GM21723 (cell line): Measurements from ENCODE around the gene TRIP13.
"Not testable (repeated sequence)": the region's sequence is repeated elsewhere in the genome, so short reads cannot be mapped to it uniquely, and the experiment has no call there.

Experiments
- ATAC-seq: cut with Tn5 transposase; IDR thresholded peaks from one replicate; pipeline ENCODE4 v1.9.1; 2021; ENCODE audit warnings: mild to moderate bottlenecking, moderate library complexity; ENCODE audit not compliant: unreplicated experiment

The TRIP13 gene

DNA sequence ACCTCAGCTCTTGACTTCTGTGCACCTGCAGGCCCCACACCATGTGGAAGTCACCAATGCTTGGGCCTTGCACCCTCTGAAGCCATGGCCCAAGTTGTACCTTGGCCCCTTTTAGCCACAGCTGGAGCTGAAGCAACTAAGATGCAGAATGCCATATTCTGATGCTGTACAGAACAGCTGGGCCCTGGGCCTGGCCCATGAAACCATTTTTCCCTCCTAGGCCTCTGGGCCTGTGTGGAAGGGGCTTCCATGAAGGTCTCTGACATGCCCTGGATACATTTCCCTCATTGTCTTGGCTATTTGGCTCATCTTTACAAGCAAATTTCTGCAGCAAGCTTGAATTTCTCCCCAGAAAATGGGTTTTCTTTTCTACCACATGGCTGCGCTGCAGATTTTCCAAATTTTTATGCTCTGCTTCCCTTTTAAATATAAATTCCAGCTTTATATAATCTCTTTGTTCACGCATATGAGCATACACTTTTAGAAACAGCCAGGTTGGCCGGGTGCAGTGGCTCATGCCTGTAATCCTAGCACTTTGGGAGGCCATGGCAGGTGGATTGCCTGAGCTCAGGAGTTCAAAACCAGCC, 41.8 kb downstream of the TRIP13 start:
- not testable (repeated sequence) for ATAC-seq

DNA sequence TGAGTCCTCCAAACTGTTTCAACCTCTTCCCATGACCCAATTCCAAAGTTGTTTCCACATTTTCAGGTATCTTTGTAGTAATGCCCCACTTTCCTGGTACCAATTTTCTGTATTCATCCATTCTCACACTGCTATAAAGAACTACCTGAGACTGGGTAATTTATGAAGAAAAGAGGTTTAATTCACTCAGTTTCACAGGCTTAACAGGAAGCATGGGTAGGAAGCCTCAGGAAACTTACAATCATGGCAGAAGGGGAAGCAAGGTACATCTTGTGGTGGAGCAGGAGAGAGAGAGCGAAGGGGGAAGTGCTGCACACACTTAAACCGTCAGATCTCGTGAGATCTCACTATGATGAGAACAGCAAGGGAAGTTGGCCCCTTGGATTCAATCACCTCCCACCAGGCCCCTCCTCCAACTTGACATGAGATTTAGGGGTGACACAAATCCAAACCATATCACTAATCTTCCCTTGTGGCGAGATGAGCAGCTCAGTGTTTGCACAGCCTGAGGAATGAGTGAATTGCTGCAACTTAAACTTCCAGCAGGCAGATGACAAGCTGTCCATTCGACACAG, 42.9 kb downstream of the TRIP13 start:
- no peak for ATAC-seq

DNA sequence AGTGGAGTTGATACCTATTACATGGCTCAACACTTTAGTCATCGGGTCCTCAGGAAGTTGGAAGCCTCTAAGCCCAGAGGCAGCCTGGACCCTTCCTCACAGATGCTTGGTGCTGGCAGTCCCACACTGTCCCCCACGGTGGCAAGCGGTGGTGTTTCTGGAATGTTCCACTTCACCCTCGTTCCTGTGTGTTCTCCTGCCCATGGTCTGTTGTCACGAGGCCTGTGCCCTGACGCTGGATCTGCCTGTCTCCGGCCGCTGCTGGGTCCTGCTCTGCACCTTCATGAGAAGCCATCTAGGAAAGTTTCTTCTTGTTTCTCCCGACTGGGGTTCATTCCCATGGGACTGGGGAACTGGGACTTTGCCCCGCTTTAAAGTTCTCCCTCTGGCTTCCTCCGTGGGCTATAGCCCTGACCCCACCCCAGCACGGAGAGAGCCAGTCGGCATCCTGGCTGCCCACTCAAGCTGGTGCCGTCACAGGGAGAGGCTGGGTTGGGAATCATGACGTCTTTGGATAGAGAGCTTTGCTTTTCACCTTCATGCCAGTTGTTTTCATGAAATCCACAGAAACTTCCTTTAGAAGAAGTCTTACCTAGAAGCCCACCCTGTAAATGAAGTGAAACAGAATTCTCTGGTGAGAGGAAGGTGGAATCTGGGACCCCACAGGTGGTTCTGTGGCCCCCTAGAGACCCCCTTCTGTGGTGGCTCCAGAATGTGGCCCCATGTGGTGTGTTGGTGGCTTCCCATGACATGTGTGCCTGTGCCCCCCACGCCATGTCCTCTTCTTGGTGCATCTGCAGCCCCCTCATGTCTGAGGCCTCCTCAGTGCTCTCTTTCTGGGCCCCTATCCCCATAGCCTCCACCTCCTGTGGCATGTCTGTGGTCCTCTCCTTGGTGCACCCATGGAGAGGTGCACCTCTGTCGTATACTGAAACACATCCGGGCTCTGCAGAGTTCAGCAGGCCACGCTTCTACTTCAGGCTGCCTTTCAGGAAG, 43.8 kb downstream of the TRIP13 start:
- ATAC-seq, result no peak

DNA sequence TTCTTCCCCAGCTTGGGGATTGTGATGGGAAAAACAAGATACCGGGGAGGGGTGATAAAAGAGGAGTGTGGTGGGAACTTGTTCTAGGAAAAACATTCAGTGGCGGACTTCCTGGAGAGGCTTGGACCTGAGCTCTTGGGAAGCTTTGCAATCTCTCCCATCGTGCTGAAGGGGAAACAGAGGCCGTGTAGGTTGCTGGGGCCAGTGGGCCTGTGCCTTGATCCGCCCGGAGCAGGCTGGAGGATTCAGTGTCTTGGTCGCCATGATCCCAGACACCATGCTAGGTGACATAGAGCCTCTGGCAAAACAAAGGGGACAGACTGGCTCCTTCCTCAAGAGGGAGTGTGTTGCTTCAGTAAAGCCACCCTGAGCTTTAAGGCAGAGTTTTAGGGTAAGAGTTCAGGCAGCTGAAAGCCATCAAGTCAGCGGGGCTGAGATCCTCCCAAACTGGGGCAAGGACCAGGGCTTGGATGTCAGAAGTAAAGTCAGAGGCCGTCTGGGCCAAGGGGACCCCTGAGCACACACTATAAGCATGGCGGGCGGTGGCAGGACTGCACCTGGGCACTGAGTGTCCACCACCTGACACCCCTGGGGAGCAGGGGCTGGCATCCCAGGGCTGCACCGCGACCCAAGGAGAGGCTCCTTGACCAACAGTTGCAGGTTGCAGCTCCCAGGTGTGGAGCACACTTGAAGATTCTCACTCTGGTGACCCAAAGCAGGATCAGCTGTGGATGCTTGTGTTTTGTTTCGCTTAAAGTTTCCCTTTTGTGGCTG, 44.7 kb downstream of the TRIP13 start:
- ATAC-seq, result no peak

DNA sequence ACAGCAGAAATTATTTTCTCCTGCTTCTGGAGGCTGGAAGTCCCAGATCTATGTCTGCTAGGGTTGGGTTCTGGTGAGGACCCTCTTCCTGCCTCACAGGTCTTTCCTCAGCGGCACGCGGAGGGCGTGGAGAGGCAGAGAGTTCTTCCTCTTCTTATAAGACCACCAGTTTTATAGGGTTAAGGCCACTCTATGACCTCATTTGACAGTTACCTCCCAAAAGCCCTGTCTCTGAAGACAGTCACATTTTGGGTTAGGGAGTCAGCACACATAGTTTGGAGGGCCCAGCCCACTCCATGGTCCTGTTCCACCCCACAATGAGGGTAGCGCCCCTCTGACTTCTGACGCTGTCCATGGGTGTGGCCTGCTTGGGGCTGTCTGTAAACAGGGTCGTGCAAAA, 46.7 kb downstream of the TRIP13 start:
- ATAC-seq, result no peak

DNA sequence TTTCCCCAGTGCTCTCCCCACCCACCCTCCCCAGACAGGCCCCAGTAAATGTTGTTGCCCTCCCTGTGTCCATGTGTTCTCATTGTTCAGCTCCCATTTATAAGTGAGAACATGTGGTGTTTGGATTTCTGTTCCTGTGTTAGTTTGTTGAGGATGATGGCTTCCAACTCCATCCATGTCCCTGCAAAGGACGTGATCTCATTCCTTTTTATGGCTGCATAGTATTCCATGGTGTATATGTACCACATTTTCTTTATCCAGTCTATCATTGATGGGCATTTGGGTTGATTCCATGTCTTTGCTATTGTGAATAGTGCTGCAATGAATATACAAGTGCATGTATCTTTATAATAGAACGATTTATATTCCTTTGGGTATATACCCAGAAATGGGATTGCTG, 48.1 kb downstream of the TRIP13 start:
- not testable (repeated sequence) for ATAC-seq

DNA sequence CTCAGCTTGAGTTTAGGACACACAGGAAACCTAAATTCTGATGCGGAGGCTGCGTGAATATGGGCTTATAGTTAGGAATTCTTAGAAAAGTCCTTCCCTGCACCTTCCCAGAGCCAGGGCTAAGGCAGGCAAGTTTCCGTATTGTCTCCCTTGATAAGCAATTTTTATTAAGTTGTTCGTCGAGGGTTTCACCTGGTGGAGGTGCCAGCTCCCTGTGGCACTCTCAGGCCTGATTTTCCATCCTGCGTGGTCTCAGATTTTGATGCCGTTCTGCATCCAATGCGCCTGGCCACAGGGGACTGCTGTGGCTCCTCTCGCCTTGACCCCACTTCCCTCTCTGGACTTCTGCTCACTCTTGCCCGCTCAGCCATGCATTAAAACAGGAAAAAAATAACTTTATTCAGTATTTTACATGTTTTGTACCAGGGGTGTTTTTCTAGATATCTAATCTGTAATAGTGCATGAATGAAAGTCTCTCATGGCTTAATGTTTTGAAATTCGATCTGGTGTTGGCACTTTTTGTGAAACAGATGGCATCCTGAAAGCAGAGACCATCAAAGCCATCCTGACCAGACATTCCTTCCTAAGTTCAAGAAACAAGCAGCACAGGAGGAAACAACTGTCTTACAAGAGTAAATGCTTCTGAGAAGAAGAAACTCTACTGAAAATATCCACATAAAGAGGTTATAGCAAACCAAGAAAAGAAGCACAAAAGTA, 50.7 kb downstream of the TRIP13 start:
- ATAC-seq, result no peak

DNA sequence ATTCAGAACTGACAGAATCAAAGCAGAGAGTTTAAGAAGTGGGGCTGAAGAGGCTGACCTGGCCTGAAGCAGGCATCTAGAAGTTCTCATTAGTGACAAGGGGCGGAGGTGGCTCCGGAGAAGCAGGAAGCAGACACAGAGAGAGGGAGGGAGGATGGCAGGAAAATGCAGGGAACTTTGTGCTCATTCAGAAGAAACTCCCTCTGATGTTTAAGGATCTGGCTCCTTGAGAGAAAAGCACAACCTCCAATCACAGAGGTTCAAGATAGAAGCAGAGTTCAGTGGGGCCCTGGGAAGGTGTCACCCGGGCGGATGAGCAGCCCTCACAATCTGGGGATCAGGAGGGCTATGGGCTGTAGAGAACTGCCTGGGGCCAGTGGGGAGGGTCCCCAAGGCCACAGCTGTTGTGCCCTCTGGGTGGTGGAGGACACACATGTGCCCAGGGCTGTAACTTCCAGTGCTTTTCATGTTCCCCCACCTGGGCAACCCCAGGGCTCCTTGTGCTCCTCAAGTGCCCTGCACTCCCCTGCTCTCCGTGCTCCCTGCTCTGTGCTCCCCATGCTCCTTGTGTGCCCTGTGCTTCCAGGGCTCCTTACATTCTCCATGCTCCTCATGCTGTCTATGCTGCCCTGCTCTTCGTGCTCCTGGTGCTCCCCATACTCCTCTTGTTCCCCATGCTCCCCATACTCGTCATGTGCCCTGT, 51.4 kb downstream of the TRIP13 start:
- no peak for ATAC-seq

DNA sequence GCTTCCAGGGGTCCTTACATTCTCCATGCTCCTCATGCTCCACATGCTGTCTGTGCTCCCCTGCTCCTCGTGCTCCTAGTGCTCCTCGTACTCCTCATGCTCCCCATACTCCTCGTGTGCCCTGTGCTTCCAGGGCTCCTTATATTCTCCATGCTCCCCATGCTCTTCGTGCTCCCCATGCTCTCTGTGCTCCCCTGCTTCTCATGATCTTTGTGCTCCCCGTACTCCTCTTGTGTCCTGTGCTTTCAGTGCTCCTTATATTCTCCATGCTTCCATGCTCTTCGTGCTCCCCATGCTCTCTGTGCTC, 51.9 kb downstream of the TRIP13 start:
- no peak for ATAC-seq

DNA sequence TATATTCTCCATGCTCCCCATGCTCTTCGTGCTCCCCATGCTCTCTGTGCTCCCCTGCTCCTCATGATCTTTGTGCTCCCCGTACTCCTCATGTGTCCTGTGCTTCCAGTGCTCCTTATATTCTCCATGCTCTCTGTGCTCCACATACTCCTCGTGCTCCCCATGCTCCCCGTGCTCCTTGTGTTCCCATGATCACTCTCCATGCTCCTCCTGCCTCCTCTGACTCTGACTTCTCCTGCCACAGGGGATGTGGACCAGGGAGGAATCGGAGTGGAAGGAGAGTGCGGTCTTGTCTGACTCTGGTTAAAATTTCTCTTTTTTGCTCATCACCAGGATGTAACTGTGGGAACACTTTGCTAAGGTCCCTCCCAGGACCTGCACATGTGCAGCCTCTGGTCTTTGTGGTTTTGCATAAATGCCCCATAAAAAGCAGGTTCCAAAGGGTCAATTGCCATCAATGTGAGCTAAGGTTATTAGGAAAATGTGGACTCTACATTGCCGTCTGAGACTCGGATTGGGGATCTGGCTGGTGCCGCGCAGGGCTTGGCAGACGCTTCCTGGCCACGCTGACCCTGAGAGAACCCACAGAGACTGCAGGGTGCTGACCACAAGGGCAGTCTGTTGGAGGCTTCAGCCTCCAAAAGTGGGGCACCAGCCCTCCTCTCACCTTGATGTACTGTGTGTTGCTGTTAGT, 52.5 kb downstream of the TRIP13 start:
- ATAC-seq, result no peak

DNA sequence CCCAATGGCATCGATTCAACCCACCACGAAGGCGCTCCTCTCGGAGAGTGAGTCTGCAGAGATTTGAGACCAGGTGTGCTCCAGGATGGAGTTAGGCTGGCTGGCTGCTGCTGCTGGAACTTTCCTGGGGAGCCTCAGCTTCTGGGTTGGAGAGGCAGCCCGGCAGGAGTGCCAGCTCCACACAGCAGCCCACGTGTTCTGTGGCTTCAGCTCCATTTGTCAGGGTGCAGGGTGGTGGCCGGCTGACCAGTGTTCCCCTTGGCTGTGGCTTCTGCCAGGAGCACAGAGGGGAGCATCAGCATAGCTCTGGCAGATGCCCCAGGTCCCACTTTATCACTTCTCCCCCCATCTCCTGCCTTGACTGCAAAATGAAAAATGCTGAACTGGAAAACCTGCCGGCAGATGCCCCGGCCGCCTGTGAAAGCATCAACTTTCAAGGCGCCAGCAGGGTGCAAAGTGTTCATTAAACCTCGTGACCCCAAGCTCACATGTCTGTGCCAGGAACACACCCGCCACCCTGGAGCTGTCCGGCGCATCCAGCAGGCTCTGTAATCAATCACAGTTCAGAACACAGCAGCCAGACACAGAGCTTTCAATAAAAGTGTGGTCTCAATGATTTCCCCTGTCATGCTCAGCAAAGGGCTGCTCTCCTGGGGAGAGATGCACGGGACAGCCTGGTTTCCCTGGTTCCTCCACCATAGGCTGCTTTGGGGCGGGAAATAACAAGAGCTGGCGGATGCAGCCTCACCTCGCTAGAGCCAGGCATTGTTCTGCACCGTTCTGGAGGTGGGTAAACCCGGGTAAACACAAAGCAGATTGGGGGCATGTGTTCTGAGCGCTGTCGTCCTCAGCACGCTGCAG, 53.2 kb downstream of the TRIP13 start:
- no peak for ATAC-seq

DNA sequence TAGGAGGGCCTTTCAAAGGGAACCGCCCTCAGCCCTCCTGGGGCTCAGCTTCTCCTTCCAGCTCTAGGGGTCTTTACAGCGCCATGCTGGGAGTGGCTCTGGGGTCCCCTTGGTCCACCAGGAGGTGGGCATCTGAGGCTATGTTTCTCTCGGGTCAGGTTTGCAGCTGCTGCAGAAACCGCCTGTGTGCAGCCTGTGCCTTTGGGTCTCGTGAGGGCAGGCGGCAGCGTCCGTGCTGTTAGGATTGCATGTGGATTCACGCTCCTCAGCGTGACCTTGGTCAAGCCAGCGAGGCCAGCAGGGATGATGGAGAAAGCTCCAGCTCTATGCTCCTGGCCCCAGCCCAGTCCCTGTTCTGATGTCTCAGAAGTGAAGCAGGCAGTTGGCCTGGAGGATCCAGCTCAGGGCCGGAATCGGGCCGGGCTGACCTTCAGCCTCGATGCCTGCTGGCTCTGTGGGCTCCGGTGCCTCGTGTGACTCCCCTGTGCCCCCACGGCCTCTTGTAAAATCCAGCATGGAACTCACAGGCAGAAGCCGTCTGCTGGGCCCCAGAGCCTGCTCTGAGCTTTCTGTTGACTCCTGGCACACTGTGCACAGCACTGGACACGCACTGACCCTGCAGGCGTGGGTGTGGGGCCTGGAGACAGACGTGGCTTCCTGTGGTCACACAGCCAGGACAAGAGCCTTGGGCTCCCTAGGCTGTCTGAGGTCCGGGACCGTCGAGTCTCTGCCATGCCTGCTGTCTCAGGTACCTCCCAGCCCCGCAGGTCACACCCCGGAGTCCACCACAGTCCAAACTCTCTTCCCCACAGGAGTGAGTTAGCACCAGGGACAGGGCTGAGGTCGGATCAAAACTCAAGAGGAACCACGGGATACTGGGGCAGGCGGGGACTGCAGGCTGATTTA, 54.3 kb downstream of the TRIP13 start:
- ATAC-seq, result no peak

DNA sequence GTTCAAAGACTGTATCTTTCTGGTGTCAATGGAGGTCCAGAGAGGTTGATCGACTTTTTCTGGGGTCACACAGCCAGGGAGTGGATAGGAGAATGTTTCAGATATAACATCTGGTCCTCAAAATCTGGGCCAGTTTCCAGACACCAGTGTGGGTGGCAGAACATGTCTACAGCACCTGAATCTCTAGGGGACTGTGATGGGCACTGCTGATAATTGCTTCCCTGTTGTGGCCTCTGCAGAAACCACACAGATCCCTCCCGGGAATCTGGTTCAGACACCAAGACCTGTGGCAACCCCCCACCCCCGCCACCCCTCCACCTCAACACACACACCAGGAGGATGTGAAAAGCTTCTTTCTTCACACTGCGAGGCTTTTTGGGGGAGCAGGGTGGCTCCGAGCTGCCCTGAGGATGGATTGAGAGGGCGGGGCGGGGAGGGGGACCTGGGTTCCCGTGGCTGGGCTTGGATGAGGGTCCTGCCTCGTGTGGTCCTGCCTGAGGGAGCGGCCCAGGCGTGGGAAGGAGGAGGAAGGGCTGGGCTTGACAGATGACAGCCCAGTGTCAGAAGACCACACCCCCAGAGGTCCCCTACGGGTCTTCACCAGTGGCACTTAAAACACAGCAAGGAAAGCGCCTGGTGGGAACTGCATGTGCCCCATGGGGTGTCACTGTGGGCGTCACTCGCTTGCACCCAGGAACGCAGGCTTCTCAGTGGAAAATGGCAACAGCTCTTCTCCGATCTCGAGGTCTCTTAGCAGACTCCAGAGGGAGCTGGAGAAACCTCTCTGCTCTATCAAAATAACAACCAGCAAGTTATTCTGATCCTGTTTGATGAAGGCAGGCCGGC, 55.2 kb downstream of the TRIP13 start:
- no peak for ATAC-seq

DNA sequence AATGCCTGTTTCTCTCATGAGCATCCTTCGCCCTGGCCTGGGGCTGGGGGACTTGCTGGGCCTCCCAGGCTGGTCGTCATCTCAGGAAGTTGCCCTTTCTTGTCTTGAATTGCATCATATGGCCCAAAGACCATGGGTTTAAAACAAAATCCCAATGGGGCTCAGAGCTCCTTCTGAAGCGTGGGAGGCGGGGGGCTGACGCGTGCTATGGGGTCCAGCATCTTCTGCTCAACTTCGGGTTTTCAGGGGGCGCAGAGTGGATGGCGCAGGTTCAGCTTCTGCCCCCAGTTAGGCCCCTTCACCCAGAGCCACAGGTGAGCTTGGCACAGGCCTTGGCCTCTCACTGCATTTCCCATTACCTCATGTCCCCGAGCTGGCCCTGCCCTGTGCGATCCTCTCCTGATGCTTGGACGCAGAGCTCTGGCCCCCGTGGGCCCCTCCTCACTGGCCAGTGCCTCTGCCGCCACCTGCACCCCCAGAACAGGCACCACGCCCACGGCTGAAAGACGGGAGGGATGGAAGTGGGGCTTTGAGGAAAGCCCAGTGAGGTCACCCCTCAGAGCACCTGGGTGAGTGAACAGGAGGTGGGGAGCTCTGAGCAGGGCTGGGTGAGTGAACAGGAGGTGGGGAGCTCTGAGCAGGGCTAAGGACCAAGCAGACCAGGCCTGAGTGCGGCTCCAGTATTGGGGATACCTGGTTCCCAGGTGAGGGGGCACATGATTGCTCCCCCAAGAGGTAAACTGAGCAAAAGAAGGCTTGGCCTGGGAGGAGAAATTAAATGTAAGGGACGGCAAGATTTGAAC, 56.0 kb downstream of the TRIP13 start:
- ATAC-seq, result no peak

DNA sequence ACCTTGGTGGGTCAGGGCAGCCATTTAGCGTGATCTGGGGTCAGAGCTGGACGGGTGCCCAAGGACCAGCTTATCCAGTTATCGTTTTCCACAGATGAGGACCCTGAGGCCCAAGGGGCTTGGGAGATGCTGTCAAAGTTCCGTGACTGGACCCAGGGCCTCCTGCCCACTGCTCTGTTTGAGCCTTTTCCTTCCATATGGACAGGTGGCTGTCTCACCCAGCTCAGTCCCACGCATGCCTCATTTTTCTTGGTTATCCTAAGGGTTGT, 56.5 kb downstream of the TRIP13 start:
- ATAC-seq, result no peak
